GM23338 (cell line): ENCODE measurements around the gene C2CD5. TPM values are rescaled to one million over a fixed set of nuclear protein-coding genes. Genes with fewer than 3 reads are reported as not detected.

Source experiments
- ATAC-seq: fragments of 200-7000 bp; cut with Tn5 transposase; 3 replicates; pipeline ENCODE4 v1.9.1; 2020
- DNase-seq: peaks from one replicate; pipeline ENCODE4 v3.0.0-alpha.2; 2015; ENCODE audit warnings: low spot score
- H2AFZ ChIP-seq: fragments of 200-600 bp; sonication (generic); 2 replicates; pipeline ENCODE4 v1.8.0; 2016; ENCODE audit warnings: antibody characterized with exemption, mild to moderate bottlenecking, moderate library complexity
- H3F3A ChIP-seq: fragments of 200-600 bp; sonication (generic); replicated peaks from 2 replicates; pipeline ENCODE4 v1.8.0; 2017; ENCODE audit warnings: antibody characterized with exemption, mixed run types, low read depth
- H3K27ac ChIP-seq: fragments of 200-600 bp; sonication (generic); 2 replicates; pipeline ENCODE4 v1.6.1; 2016; ENCODE audit warnings: low read depth
- H3K27me3 ChIP-seq: fragments of 200-600 bp; sonication (generic); 2 replicates; pipeline ENCODE4 v1.8.0; 2016; ENCODE audit warnings: mild to moderate bottlenecking, mixed run types, moderate library complexity; ENCODE audit not compliant: insufficient read depth
- H3K36me3 ChIP-seq: fragments of 200-600 bp; sonication (generic); 2 replicates; pipeline ENCODE4 v1.8.0; 2016; ENCODE audit warnings: mild to moderate bottlenecking; ENCODE audit not compliant: insufficient read depth
- H3K4me1 ChIP-seq: fragments of 200-600 bp; sonication (generic); 2 replicates; pipeline ENCODE4 v1.8.0; 2016; ENCODE audit warnings: mild to moderate bottlenecking, moderate library complexity; ENCODE audit not compliant: insufficient read depth
- H3K4me2 ChIP-seq: fragments of 200-600 bp; sonication (generic); 2 replicates; pipeline ENCODE4 v1.7.1; 2017; ENCODE audit warnings: mixed run types
- H3K4me3 ChIP-seq: fragments of 200-600 bp; sonication (generic); 2 replicates; pipeline ENCODE4 v1.6.1; 2016; ENCODE audit warnings: mixed run types
- H3K79me2 ChIP-seq: fragments of 200-600 bp; sonication (generic); replicated peaks from 2 replicates; pipeline ENCODE4 v1.8.0; 2017; ENCODE audit warnings: mild to moderate bottlenecking; ENCODE audit not compliant: insufficient read depth
- H3K9me2 ChIP-seq: fragments of 200-600 bp; sonication (generic); 2 replicates; pipeline ENCODE4 v1.8.0; 2017; ENCODE audit not compliant: insufficient read depth
- H4K20me1 ChIP-seq: fragments of 200-600 bp; sonication (generic); replicated peaks from 2 replicates; pipeline ENCODE4 v1.8.0; 2017; ENCODE audit warnings: mild to moderate bottlenecking; ENCODE audit not compliant: insufficient read depth
- H3K27ac Mint-ChIP-seq: 2 replicates; pipeline ENCODE4 v1.8.0; 2020; ENCODE audit warnings: inconsistent platforms, mild to moderate bottlenecking, moderate library complexity, mixed read lengths
- H3K27me3 Mint-ChIP-seq: 3 replicates; pipeline ENCODE4 v1.8.0; 2022; ENCODE audit warnings: low read depth, mild to moderate bottlenecking, moderate library complexity, mixed read lengths, inconsistent platforms; ENCODE audit not compliant: insufficient read depth, poor library complexity
- H3K36me3 Mint-ChIP-seq: 3 replicates; pipeline ENCODE4 v1.8.0; 2021; ENCODE audit warnings: low read depth, mild to moderate bottlenecking, inconsistent platforms, moderate library complexity, mixed read lengths
- H3K4me1 Mint-ChIP-seq: 3 replicates; pipeline ENCODE4 v1.8.0; 2020; ENCODE audit warnings: mild to moderate bottlenecking, inconsistent platforms, mixed read lengths
- H3K4me3 Mint-ChIP-seq: 3 replicates; pipeline ENCODE4 v1.8.0; 2021; ENCODE audit warnings: moderate library complexity, mild to moderate bottlenecking, inconsistent platforms, mixed read lengths
- H3K9me3 Mint-ChIP-seq: 3 replicates; pipeline ENCODE4 v1.8.0; 2020; ENCODE audit warnings: moderate library complexity, mild to moderate bottlenecking, inconsistent platforms, mixed read lengths
- CREB1 ChIP-seq: fragments of 250-450 bp; sonication (Bioruptor Pico); IDR thresholded peaks from 2 replicates; pipeline ENCODE4 v1.5.0; 2020; ENCODE audit warnings: low read depth, mild to moderate bottlenecking, moderate library complexity
- EZH2 ChIP-seq: fragments of 200-600 bp; sonication (generic); IDR thresholded peaks from one replicate; pipeline ENCODE4 v1.8.0; 2017; ENCODE audit warnings: antibody characterized with exemption, mild to moderate bottlenecking, low read depth; ENCODE audit not compliant: unreplicated experiment
- EZH2phosphoT487 ChIP-seq: fragments of 200-600 bp; sonication (generic); IDR thresholded peaks from one replicate; pipeline ENCODE4 v1.8.1; 2018; ENCODE audit warnings: antibody characterized with exemption; ENCODE audit not compliant: unreplicated experiment
- JUNB ChIP-seq: IDR thresholded peaks from one replicate; pipeline ENCODE4 v1.6.1; 2016; ENCODE audit warnings: antibody characterized with exemption; ENCODE audit not compliant: unreplicated experiment
- NANOG ChIP-seq: IDR thresholded peaks from 2 replicates; pipeline ENCODE4 v1.6.1; 2016; ENCODE audit warnings: antibody characterized with exemption, borderline replicate concordance
- POLR2AphosphoS5 ChIP-seq: IDR thresholded peaks from 2 replicates; pipeline ENCODE4 v1.6.1; 2016; ENCODE audit warnings: antibody characterized with exemption, low read depth
- STAT1 ChIP-seq: IDR thresholded peaks from one replicate; pipeline ENCODE4 v1.6.1; 2016; ENCODE audit warnings: antibody characterized with exemption; ENCODE audit not compliant: unreplicated experiment
- ZNF114 ChIP-seq: fragments of 250-450 bp; sonication (Bioruptor Pico); IDR thresholded peaks from 2 replicates; pipeline ENCODE4 v1.5.0; 2020; ENCODE audit warnings: mild to moderate bottlenecking, moderate library complexity
- ZNF331 ChIP-seq: fragments of 250-450 bp; sonication (Bioruptor Pico); IDR thresholded peaks from 2 replicates; pipeline ENCODE4 v1.5.0; 2020; ENCODE audit warnings: low read depth, mild to moderate bottlenecking, moderate library complexity
- polyA plus RNA-seq: library from polyadenylated mRNA; unstranded; fragments of >200 nt; fragmentation: Nextera tagmentation; extraction: Ambion mirVana; gene quantifications from 2 replicates; pipeline ENCODE4 v1.2.1, GENCODE V29; 2016
- total RNA-seq: library from RNA; depleted of rRNA; stranded (reverse); fragments of >200 nt; shearing (Covaris generic); gene quantifications from 2 replicates; pipeline ENCODE4 v1.2.3, GENCODE V29; 2014
- TF ChIP-seq, protein P1 (sequence below): IDR thresholded peaks from one replicate; pipeline ENCODE4 v1.6.1; 2018; ENCODE audit warnings: antibody characterized with exemption; ENCODE audit not compliant: unreplicated experiment
- TF ChIP-seq, protein P2 (sequence below), 2 experiments: fragments of 200-600 bp in 1 of 2; sonication (generic) in 1 of 2; conservative IDR thresholded peaks; 2 replicates each; pipeline versions ENCODE4 v1.5.1 to v1.6.1; 2016 to 2017; ENCODE audit warnings: antibody characterized with exemption in 2 of 2, low read depth in 2 of 2, mild to moderate bottlenecking in 2 of 2, moderate library complexity in 1 of 2
- TF ChIP-seq, protein P3 (sequence below): fragments of 250-450 bp; sonication (Bioruptor Pico); IDR thresholded peaks from 2 replicates; pipeline ENCODE4 v1.5.0; 2020; ENCODE audit warnings: mild to moderate bottlenecking, moderate library complexity
- TF ChIP-seq, protein P4 (sequence below): IDR thresholded peaks from 2 replicates; pipeline ENCODE4 v1.6.1; 2016; ENCODE audit warnings: antibody characterized with exemption

Gene C2CD5
- total and polyA plus RNA-seq, 2 experiments from 2014 or later: 22.0 to 68.6 TPM

DNA sequence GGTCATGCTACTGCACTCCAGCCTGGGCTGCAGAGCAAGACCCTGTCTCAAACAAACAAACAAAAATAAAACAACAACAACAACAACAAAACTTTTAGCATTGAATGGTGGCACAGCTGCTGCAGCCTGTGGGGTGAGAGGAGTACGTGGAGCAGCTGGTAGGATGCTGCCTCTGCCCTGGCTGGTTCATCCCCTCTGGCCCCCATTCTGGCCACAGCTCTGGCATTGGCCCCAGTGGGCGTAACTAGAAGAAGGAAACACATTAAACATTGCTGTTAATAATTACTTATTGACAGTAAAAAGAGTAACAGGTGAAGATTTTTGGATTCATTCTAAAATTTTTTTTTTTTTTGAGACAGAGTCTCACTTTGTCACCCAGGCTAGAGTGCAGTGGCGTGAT is 28.8 kb upstream of the C2CD5 start:
- Mint-ChIP-seq H3K27me3 (peaks cover 2% of the 10 kb centered on the region), H3K4me3 (no peak overlapping the region), H3K36me3 (peaks cover 3% of the 10 kb centered on the region; the same call in 1 of the 3 replicates), H3K27ac (no peak overlapping the region), H3K9me3 (peaks cover 3% of the 10 kb centered on the region; the same call in 1 of the 3 replicates), H3K4me1 (no peaks in the 10 kb centered on the region; the same call in 2 of the 3 replicates)
- Histone ChIP-seq H3K4me2 (no peak overlapping the region), H3K4me1 (no peaks in the 10 kb centered on the region), H3K9me2 (no peaks in the 10 kb centered on the region), H3F3A (no peaks in the 10 kb centered on the region), H4K20me1 (no peaks in the 10 kb centered on the region), H3K27me3 (no peaks in the 10 kb centered on the region), H3K27ac (no peak overlapping the region), H3K79me2 (no peaks in the 10 kb centered on the region), H3K36me3 (no peaks in the 10 kb centered on the region), H2AFZ (no peak overlapping the region), H3K4me3 (no peak overlapping the region)
- DNase-seq: no peak
- ATAC-seq: no peak
- TF ChIP-seq POLR2AphosphoS5: no peak
- no peak for TF ChIP-seq STAT1
- TF ChIP-seq, protein P1, sequence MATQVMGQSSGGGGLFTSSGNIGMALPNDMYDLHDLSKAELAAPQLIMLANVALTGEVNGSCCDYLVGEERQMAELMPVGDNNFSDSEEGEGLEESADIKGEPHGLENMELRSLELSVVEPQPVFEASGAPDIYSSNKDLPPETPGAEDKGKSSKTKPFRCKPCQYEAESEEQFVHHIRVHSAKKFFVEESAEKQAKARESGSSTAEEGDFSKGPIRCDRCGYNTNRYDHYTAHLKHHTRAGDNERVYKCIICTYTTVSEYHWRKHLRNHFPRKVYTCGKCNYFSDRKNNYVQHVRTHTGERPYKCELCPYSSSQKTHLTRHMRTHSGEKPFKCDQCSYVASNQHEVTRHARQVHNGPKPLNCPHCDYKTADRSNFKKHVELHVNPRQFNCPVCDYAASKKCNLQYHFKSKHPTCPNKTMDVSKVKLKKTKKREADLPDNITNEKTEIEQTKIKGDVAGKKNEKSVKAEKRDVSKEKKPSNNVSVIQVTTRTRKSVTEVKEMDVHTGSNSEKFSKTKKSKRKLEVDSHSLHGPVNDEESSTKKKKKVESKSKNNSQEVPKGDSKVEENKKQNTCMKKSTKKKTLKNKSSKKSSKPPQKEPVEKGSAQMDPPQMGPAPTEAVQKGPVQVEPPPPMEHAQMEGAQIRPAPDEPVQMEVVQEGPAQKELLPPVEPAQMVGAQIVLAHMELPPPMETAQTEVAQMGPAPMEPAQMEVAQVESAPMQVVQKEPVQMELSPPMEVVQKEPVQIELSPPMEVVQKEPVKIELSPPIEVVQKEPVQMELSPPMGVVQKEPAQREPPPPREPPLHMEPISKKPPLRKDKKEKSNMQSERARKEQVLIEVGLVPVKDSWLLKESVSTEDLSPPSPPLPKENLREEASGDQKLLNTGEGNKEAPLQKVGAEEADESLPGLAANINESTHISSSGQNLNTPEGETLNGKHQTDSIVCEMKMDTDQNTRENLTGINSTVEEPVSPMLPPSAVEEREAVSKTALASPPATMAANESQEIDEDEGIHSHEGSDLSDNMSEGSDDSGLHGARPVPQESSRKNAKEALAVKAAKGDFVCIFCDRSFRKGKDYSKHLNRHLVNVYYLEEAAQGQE: no peak
- TF ChIP-seq, protein P2, sequence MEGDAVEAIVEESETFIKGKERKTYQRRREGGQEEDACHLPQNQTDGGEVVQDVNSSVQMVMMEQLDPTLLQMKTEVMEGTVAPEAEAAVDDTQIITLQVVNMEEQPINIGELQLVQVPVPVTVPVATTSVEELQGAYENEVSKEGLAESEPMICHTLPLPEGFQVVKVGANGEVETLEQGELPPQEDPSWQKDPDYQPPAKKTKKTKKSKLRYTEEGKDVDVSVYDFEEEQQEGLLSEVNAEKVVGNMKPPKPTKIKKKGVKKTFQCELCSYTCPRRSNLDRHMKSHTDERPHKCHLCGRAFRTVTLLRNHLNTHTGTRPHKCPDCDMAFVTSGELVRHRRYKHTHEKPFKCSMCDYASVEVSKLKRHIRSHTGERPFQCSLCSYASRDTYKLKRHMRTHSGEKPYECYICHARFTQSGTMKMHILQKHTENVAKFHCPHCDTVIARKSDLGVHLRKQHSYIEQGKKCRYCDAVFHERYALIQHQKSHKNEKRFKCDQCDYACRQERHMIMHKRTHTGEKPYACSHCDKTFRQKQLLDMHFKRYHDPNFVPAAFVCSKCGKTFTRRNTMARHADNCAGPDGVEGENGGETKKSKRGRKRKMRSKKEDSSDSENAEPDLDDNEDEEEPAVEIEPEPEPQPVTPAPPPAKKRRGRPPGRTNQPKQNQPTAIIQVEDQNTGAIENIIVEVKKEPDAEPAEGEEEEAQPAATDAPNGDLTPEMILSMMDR (conservative IDR thresholded peaks at IDR 0.05; ENCODE audit: low read depth in 2 of 2): no peak
- TF ChIP-seq JUNB: no peak
- TF ChIP-seq CREB1 (CRISPR knock-in tag): no peak
- TF ChIP-seq, protein P3, sequence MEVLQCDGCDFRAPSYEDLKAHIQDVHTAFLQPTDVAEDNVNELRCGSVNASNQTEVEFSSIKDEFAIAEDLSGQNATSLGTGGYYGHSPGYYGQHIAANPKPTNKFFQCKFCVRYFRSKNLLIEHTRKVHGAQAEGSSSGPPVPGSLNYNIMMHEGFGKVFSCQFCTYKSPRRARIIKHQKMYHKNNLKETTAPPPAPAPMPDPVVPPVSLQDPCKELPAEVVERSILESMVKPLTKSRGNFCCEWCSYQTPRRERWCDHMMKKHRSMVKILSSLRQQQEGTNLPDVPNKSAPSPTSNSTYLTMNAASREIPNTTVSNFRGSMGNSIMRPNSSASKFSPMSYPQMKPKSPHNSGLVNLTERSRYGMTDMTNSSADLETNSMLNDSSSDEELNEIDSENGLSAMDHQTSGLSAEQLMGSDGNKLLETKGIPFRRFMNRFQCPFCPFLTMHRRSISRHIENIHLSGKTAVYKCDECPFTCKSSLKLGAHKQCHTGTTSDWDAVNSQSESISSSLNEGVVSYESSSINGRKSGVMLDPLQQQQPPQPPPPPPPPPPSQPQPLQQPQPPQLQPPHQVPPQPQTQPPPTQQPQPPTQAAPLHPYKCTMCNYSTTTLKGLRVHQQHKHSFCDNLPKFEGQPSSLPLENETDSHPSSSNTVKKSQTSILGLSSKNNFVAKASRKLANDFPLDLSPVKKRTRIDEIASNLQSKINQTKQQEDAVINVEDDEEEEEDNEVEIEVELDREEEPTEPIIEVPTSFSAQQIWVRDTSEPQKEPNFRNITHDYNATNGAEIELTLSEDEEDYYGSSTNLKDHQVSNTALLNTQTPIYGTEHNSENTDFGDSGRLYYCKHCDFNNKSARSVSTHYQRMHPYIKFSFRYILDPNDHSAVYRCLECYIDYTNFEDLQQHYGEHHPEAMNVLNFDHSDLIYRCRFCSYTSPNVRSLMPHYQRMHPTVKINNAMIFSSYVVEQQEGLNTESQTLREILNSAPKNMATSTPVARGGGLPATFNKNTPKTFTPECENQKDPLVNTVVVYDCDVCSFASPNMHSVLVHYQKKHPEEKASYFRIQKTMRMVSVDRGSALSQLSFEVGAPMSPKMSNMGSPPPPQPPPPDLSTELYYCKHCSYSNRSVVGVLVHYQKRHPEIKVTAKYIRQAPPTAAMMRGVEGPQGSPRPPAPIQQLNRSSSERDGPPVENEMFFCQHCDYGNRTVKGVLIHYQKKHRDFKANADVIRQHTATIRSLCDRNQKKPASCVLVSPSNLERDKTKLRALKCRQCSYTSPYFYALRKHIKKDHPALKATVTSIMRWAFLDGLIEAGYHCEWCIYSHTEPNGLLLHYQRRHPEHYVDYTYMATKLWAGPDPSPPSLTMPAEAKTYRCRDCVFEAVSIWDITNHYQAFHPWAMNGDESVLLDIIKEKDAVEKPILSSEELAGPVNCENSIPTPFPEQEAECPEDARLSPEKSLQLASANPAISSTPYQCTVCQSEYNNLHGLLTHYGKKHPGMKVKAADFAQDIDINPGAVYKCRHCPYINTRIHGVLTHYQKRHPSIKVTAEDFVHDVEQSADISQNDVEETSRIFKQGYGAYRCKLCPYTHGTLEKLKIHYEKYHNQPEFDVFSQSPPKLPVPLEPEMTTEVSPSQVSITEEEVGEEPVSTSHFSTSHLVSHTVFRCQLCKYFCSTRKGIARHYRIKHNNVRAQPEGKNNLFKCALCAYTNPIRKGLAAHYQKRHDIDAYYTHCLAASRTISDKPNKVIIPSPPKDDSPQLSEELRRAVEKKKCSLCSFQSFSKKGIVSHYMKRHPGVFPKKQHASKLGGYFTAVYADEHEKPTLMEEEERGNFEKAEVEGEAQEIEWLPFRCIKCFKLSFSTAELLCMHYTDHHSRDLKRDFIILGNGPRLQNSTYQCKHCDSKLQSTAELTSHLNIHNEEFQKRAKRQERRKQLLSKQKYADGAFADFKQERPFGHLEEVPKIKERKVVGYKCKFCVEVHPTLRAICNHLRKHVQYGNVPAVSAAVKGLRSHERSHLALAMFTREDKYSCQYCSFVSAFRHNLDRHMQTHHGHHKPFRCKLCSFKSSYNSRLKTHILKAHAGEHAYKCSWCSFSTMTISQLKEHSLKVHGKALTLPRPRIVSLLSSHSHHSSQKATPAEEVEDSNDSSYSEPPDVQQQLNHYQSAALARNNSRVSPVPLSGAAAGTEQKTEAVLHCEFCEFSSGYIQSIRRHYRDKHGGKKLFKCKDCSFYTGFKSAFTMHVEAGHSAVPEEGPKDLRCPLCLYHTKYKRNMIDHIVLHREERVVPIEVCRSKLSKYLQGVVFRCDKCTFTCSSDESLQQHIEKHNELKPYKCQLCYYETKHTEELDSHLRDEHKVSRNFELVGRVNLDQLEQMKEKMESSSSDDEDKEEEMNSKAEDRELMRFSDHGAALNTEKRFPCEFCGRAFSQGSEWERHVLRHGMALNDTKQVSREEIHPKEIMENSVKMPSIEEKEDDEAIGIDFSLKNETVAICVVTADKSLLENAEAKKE (CRISPR knock-in tag): no peak
- TF ChIP-seq EZH2phosphoT487: no peak
- TF ChIP-seq, protein P4, sequence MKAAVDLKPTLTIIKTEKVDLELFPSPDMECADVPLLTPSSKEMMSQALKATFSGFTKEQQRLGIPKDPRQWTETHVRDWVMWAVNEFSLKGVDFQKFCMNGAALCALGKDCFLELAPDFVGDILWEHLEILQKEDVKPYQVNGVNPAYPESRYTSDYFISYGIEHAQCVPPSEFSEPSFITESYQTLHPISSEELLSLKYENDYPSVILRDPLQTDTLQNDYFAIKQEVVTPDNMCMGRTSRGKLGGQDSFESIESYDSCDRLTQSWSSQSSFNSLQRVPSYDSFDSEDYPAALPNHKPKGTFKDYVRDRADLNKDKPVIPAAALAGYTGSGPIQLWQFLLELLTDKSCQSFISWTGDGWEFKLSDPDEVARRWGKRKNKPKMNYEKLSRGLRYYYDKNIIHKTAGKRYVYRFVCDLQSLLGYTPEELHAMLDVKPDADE: no peak
- no peak for TF ChIP-seq ZNF331 (CRISPR knock-in tag)
- no peak for TF ChIP-seq ZNF114 (CRISPR knock-in tag)
- no peak for TF ChIP-seq NANOG
- no peak for TF ChIP-seq EZH2
